Measurements from ENCODE around the gene FAM20A.
"Not testable (repeated sequence)": the region's sequence is repeated elsewhere in the genome, so short reads cannot be mapped to it uniquely, and the experiment has no call there.

FAM20A gene

GRCh38 chr17:68589086-68589485 lies 12.1 kb downstream of the FAM20A start:
- DNase-seq (ENCODE audit: insufficient read length, low spot score): no peak
- no peak for FAIRE-seq
- TF ChIP-seq CTCF (IDR thresholded peaks at IDR 0.05; ENCODE audit: insufficient read depth, missing control alignments): no peak

- FAIRE-seq (no peak), DNase-seq (ENCODE audit: insufficient read length, low spot score) (no peak)
- TF ChIP-seq CTCF (IDR thresholded peaks at IDR 0.05; ENCODE audit: insufficient read depth, missing control alignments): no peak
Measured at GRCh38 chr17:68588362-68588761, 12.8 kb downstream of the FAM20A start.

- no peak for DNase-seq (ENCODE audit: insufficient read length, low spot score)
- TF ChIP-seq CTCF (IDR thresholded peaks at IDR 0.05; ENCODE audit: insufficient read depth, missing control alignments): no peak
- FAIRE-seq: no peak
Measured at GRCh38 chr17:68587847-68588246, 13.3 kb downstream of the FAM20A start.

GRCh38 chr17:68587026-68587425 lies 14.1 kb downstream of the FAM20A start:
- DNase-seq (ENCODE audit: insufficient read length, low spot score) (no peak), FAIRE-seq (no peak)
- TF ChIP-seq CTCF (IDR thresholded peaks at IDR 0.05; ENCODE audit: insufficient read depth, missing control alignments): no peak

- TF ChIP-seq CTCF (IDR thresholded peaks at IDR 0.05; ENCODE audit: insufficient read depth, missing control alignments): no peak
- FAIRE-seq: no peak
- DNase-seq (ENCODE audit: insufficient read length, low spot score): no peak
Measured at GRCh38 chr17:68585643-68586042, 15.5 kb downstream of the FAM20A start.

- no peak for DNase-seq (ENCODE audit: insufficient read length, low spot score)
- FAIRE-seq: no peak
- TF ChIP-seq CTCF (IDR thresholded peaks at IDR 0.05; ENCODE audit: insufficient read depth, missing control alignments): no peak
Measured at GRCh38 chr17:68584581-68585303, 16.4 kb downstream of the FAM20A start.

GRCh38 chr17:68582867-68583266 lies 18.3 kb downstream of the FAM20A start:
- not testable (repeated sequence) for FAIRE-seq; DNase-seq (ENCODE audit: insufficient read length, low spot score)

Measured in D721Med (cell line).